ENCODE measurements around the gene TAS2R41.
"Not testable (repeated sequence)": the region's sequence is repeated elsewhere in the genome, so short reads cannot be mapped to it uniquely, and the experiment has no call there.

TAS2R41 gene

DNA sequence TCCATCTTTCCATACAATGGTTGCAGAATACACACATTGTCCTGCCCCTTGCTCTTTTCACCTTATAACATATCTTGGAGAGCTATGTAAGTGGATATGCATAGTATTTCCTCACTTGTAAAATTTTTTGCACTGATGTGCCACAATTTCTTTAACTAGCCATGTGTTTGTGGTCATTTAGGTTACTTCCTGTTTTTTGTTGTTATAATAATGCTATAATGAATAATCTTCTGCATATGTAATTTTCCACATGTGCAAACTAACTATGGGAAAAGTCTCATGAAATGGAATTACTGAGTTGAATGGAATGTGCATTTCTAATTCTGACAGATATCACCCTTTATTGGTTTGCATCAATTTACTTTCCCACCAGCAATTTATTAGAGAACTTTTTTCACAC is 2.8 kb downstream of the TAS2R41 start:
- Histone ChIP-seq H3K4me3 (replicated peaks; ENCODE audit: low read depth, low read length) (no peak overlapping the region), H3K27me3 (replicated peaks; ENCODE audit: control insufficient read depth, insufficient read depth, low read length) (no peaks in the 10 kb centered on the region; the same call in none of the 2 replicates), H3K36me3 (ENCODE audit: control insufficient read depth, insufficient read depth, low read length) (no peaks in the 10 kb centered on the region)
- DNase-seq (ENCODE audit: extremely low read depth, insufficient read length) = no peak
- TF ChIP-seq, protein P1, sequence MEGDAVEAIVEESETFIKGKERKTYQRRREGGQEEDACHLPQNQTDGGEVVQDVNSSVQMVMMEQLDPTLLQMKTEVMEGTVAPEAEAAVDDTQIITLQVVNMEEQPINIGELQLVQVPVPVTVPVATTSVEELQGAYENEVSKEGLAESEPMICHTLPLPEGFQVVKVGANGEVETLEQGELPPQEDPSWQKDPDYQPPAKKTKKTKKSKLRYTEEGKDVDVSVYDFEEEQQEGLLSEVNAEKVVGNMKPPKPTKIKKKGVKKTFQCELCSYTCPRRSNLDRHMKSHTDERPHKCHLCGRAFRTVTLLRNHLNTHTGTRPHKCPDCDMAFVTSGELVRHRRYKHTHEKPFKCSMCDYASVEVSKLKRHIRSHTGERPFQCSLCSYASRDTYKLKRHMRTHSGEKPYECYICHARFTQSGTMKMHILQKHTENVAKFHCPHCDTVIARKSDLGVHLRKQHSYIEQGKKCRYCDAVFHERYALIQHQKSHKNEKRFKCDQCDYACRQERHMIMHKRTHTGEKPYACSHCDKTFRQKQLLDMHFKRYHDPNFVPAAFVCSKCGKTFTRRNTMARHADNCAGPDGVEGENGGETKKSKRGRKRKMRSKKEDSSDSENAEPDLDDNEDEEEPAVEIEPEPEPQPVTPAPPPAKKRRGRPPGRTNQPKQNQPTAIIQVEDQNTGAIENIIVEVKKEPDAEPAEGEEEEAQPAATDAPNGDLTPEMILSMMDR (IDR thresholded peaks at IDR 0.05; ENCODE audit: insufficient read depth, low read length, poor library complexity, severe bottlenecking) = no peak

DNA sequence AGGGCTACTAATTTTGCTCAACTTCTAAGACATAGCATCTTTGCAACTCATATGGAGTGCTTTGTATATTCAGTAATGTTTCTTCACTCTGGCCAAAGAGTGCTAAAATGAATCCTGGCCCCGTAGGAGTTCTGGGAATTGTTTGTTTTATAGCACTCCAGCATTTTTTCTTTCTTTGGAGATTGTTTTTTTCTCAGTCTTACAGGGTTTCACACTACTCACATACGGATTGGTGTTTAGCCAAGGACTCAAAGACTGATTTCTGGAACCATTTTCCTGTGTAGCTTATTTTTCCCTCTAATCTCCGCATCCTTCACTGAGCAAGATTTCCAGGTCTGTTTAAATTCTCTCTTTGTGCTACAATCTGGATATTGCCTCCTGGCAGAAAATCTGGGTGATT is 6.4 kb downstream of the TAS2R41 start:
- TF ChIP-seq, protein P1 (IDR thresholded peaks at IDR 0.05; ENCODE audit: insufficient read depth, low read length, poor library complexity, severe bottlenecking) = no peak
- no peak for DNase-seq (ENCODE audit: extremely low read depth, insufficient read length)
- Histone ChIP-seq H3K27me3 (replicated peaks; ENCODE audit: control insufficient read depth, insufficient read depth, low read length) (no peaks in the 10 kb centered on the region; the same call in none of the 2 replicates), H3K4me3 (replicated peaks; ENCODE audit: low read depth, low read length) (no peak overlapping the region), H3K36me3 (ENCODE audit: control insufficient read depth, insufficient read depth, low read length) (no peaks in the 10 kb centered on the region)

DNA sequence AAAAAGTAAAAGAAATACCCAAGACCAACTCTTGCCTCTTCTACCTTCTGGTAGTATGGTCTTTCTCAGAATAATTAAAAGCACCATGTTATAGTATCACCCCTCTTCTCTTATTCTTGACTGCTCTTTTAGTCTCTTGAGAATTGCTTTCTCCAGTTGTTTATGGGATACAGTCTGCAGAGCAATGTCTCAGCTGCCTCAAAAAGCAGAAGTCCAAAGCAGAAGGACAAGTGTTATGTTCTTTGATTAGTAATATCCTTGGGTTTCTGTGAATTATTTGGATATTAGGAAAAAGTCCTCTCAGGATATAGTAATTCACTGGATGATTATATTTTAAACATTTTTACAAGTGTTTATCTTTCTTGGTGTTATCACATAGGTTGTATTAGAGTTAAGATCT is 7.4 kb downstream of the TAS2R41 start:
- no peaks in the 10 kb centered on the region for H3K36me3 ChIP-seq (ENCODE audit: control insufficient read depth, insufficient read depth, low read length)
- H3K27me3 ChIP-seq (replicated peaks; ENCODE audit: control insufficient read depth, insufficient read depth, low read length) = no peaks in the 10 kb centered on the region; the same call in none of the 2 replicates
- TF ChIP-seq, protein P1 (IDR thresholded peaks at IDR 0.05; ENCODE audit: insufficient read depth, low read length, poor library complexity, severe bottlenecking) = no peak
- no peak for DNase-seq (ENCODE audit: extremely low read depth, insufficient read length)
- H3K4me3 ChIP-seq (replicated peaks; ENCODE audit: low read depth, low read length) = no peak overlapping the region

DNA sequence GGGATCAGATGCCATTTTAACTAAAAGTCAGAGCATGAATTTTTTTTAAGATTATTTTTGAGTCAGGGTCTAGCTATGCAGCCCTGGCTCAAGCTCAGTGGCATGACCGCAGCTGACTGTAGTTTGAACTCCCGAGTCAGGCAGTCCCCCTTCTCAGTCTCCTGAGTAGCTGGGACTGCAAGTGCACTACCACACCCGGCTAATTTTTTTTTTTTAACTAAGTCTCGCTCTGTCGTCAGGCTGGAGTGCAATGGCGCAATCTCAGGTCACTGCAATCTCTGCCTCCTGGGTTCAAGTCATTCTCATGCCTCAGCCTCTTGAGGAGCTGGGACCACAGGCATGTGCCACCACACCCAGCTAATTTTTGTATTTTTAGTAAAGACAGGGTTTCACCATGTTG is 7.8 kb downstream of the TAS2R41 start:
- TF ChIP-seq, protein P1 (IDR thresholded peaks at IDR 0.05; ENCODE audit: insufficient read depth, low read length, poor library complexity, severe bottlenecking) = no peak
- Histone ChIP-seq H3K27me3 (replicated peaks; ENCODE audit: control insufficient read depth, insufficient read depth, low read length) (no peaks in the 10 kb centered on the region; the same call in none of the 2 replicates), H3K4me3 (replicated peaks; ENCODE audit: low read depth, low read length) (no peak overlapping the region), H3K36me3 (ENCODE audit: control insufficient read depth, insufficient read depth, low read length) (no peaks in the 10 kb centered on the region)
- no peak for DNase-seq (ENCODE audit: extremely low read depth, insufficient read length)

DNA sequence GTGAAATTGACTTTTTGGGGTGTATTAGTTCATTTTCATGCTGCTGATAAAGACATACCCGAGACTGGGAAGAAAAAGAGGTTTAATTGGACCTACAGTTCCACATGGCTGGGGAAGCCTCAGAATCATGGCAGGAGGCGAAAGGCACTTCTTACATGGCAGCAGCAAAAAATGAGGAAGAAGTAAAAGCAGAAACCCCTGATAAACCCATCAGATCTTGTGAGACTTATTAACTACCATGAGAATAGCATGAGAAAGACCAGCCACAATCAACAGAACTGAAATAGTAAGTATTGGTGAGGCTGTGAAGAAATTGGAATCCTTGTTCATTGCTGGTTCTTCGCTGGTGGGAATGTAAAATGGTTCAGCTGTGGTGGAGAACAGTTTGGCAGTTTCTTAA is 8.6 kb downstream of the TAS2R41 start:
- H3K36me3 ChIP-seq (ENCODE audit: control insufficient read depth, insufficient read depth, low read length) = not testable (repeated sequence)

DNA sequence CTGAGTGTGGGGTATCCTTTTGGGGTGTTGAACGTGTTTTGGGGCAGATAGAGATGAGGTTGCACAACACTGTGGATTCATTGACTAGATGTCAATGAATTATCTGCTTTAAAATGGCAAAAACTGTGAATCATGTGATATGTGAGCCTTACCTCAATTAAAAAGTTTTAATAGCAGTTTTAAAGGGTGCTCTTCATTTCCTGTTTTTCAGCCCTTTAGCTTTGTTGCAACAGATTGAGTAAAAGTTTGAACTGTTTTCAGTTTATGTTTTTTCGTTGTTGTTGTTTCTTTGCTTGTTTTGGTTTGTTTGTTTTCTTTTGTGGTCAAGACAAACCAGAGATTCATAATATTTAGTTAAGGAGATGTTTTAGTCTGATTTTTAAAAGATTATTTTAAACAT is 9.4 kb downstream of the TAS2R41 start:
- DNase-seq (ENCODE audit: extremely low read depth, insufficient read length) = no peak
- TF ChIP-seq, protein P1 (IDR thresholded peaks at IDR 0.05; ENCODE audit: insufficient read depth, low read length, poor library complexity, severe bottlenecking) = no peak
- no peaks in the 10 kb centered on the region for H3K36me3 ChIP-seq (ENCODE audit: control insufficient read depth, insufficient read depth, low read length)
- H3K27me3 ChIP-seq (replicated peaks; ENCODE audit: control insufficient read depth, insufficient read depth, low read length) = no peaks in the 10 kb centered on the region; the same call in none of the 2 replicates
- no peak overlapping the region for H3K4me3 ChIP-seq (replicated peaks; ENCODE audit: low read depth, low read length)

More for the DNA sequence above, 8.6 kb downstream of the TAS2R41 start:
- DNase-seq (ENCODE audit: extremely low read depth, insufficient read length); H3K4me3 ChIP-seq (replicated peaks; ENCODE audit: low read depth, low read length); H3K27me3 ChIP-seq (replicated peaks; ENCODE audit: control insufficient read depth, insufficient read depth, low read length): not testable (repeated sequence)

All from GM06990 (cell line).